ENCODE data around the gene SGMS1. TPM values are rescaled to one million over a fixed set of nuclear protein-coding genes. Genes with fewer than 3 reads are reported as not detected.

SGMS1 gene
- polyA plus RNA-seq, 1 of the 3 experiments (the other 2 are of a cell fraction) = 6.3 TPM

- Histone ChIP-seq H3K9ac (no peak overlapping the region), H3K4me3 (ENCODE audit: low read depth in 2 of 2, low read length in 1 of 2) (no peak overlapping the region), H3K36me3 (replicated peaks in 1 of 2; ENCODE audit: control insufficient read depth in 1 of 2, insufficient read depth in 2 of 2, low read length in 1 of 2) (peaks cover 0 to 6% of the 10 kb centered on the region in 2 experiments), H3K4me1 (ENCODE audit: control insufficient read depth in 1 of 2, insufficient read depth in 2 of 2, low read depth in 1 of 2, low read length in 1 of 2) (peaks cover 0 to 4% of the 10 kb centered on the region in 2 experiments; a peak in 1 of 4 replicates), H3K9me3 (no peaks in the 10 kb centered on the region), H3K4me2 (no peak overlapping the region), H3K27ac (ENCODE audit: low read depth in 2 of 2, low read length in 1 of 2) (no peak overlapping the region), H2AFZ (ENCODE audit: low read depth) (no peak overlapping the region), H3K9me2 (no peaks in the 10 kb centered on the region), H3K79me2 (ENCODE audit: insufficient read depth) (peaks cover 73% of the 10 kb centered on the region; the same call in 1 of the 2 replicates), H3F3A (replicated peaks; ENCODE audit: insufficient read depth) (no peaks in the 10 kb centered on the region), H4K20me1 (ENCODE audit: insufficient read depth) (no peaks in the 10 kb centered on the region), H3K27me3 (ENCODE audit: insufficient read depth) (no peaks in the 10 kb centered on the region)
- no peak for DNase-seq
- ChIA-PET CTCF (interaction anchor here (1.2 kb wide), 1 partner anchor 15 kb away, joined by 3 read pairs; no protein-coding TSS in a partner anchor), POLR2A (no interaction called here)
- TF ChIP-seq CHD2 (IDR thresholded peaks at IDR 0.05; ENCODE audit: low read length, partially characterized antibody) = no peak
- TF ChIP-seq, protein P1, sequence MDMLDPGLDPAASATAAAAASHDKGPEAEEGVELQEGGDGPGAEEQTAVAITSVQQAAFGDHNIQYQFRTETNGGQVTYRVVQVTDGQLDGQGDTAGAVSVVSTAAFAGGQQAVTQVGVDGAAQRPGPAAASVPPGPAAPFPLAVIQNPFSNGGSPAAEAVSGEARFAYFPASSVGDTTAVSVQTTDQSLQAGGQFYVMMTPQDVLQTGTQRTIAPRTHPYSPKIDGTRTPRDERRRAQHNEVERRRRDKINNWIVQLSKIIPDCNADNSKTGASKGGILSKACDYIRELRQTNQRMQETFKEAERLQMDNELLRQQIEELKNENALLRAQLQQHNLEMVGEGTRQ (IDR thresholded peaks at IDR 0.05; ENCODE audit: borderline replicate concordance, low read depth, low read length) = no peak
- TF ChIP-seq SMC3 (IDR thresholded peaks at IDR 0.05; ENCODE audit: low read depth, low read length) = no peak
- no peak for TF ChIP-seq TCF12 (IDR thresholded peaks at IDR 0.05)
- TF ChIP-seq TEAD4 (IDR thresholded peaks at IDR 0.05; ENCODE audit: borderline replicate concordance, insufficient read depth) = no peak
- no peak for TF ChIP-seq EZH2phosphoT487 (IDR thresholded peaks at IDR 0.05; ENCODE audit: borderline replicate concordance, low read depth)
- WGBS (ENCODE audit: low lambda C conversion rate) = 100% methylated on average over 2 of the region's 2 CpGs
Measured at GRCh38 chr10:50406457-50407070, 217.2 kb downstream of the SGMS1 start.

DNA sequence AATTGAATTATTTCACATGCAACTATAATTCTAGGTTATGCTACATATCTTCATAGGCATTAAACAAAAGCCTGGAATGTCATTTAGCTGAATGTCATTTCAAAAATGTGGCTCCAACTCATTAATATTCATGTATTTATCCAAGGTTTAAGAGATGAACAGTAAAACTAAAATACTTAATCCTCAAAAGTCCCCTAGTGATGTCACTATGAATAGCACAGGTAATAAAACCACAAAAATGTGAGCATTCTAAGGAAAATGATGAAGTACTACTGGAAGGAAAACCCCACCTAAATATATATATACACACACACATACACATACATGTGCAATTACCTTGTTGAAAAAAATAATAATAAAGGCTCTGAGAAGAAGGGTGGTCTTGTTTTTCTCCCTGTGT is 218.0 kb downstream of the SGMS1 start:
- H3K36me3 ChIP-seq (replicated peaks in 1 of 2; ENCODE audit: control insufficient read depth in 1 of 2, insufficient read depth in 2 of 2, low read length in 1 of 2) = peaks cover 0 to 6% of the 10 kb centered on the region in 2 experiments
- no peaks in the 10 kb centered on the region for H3K27me3 ChIP-seq (ENCODE audit: insufficient read depth)
- H3K27ac ChIP-seq (ENCODE audit: low read depth in 2 of 2, low read length in 1 of 2) = no peak overlapping the region
- H4K20me1 ChIP-seq (ENCODE audit: insufficient read depth) = no peaks in the 10 kb centered on the region
- DNase-seq = no peak
- CTCF ChIA-PET = interaction anchor here (1.2 kb wide), 1 partner anchor 16 kb away, joined by 3 read pairs; no protein-coding TSS in a partner anchor
- TF ChIP-seq YY1 (IDR thresholded peaks at IDR 0.05; ENCODE audit: low read depth) = no peak
- TF ChIP-seq EZH2phosphoT487 (IDR thresholded peaks at IDR 0.05; ENCODE audit: borderline replicate concordance, low read depth) = no peak
- TF ChIP-seq, protein P1 (IDR thresholded peaks at IDR 0.05; ENCODE audit: borderline replicate concordance, low read depth, low read length) = no peak
- TF ChIP-seq GATA2 (CRISPR knock-in tag; IDR thresholded peaks at IDR 0.05) = no peak
- TF ChIP-seq GABPA (IDR thresholded peaks at IDR 0.05; ENCODE audit: low read depth) = no peak
- TF ChIP-seq, protein P2, sequence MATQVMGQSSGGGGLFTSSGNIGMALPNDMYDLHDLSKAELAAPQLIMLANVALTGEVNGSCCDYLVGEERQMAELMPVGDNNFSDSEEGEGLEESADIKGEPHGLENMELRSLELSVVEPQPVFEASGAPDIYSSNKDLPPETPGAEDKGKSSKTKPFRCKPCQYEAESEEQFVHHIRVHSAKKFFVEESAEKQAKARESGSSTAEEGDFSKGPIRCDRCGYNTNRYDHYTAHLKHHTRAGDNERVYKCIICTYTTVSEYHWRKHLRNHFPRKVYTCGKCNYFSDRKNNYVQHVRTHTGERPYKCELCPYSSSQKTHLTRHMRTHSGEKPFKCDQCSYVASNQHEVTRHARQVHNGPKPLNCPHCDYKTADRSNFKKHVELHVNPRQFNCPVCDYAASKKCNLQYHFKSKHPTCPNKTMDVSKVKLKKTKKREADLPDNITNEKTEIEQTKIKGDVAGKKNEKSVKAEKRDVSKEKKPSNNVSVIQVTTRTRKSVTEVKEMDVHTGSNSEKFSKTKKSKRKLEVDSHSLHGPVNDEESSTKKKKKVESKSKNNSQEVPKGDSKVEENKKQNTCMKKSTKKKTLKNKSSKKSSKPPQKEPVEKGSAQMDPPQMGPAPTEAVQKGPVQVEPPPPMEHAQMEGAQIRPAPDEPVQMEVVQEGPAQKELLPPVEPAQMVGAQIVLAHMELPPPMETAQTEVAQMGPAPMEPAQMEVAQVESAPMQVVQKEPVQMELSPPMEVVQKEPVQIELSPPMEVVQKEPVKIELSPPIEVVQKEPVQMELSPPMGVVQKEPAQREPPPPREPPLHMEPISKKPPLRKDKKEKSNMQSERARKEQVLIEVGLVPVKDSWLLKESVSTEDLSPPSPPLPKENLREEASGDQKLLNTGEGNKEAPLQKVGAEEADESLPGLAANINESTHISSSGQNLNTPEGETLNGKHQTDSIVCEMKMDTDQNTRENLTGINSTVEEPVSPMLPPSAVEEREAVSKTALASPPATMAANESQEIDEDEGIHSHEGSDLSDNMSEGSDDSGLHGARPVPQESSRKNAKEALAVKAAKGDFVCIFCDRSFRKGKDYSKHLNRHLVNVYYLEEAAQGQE (IDR thresholded peaks at IDR 0.05; ENCODE audit: low read depth, low read length) = no peak
- no peak for TF ChIP-seq MXI1 (IDR thresholded peaks at IDR 0.05; ENCODE audit: low read depth, low read length)
- H3K9ac ChIP-seq = no peak overlapping the region
- no peak overlapping the region for H2AFZ ChIP-seq (ENCODE audit: low read depth)
- no peak overlapping the region for H3K4me3 ChIP-seq (ENCODE audit: low read depth in 2 of 2, low read length in 1 of 2)
- no peaks in the 10 kb centered on the region; a peak in 1 of 4 replicates for H3K4me1 ChIP-seq (ENCODE audit: control insufficient read depth in 1 of 2, insufficient read depth in 2 of 2, low read depth in 1 of 2, low read length in 1 of 2)
- POLR2A ChIA-PET = no interaction called here
- H3K9me2 ChIP-seq = no peaks in the 10 kb centered on the region
- no peaks in the 10 kb centered on the region for H3F3A ChIP-seq (replicated peaks; ENCODE audit: insufficient read depth)
- H3K9me3 ChIP-seq = no peaks in the 10 kb centered on the region
- peaks cover 79% of the 10 kb centered on the region for H3K79me2 ChIP-seq (ENCODE audit: insufficient read depth)
- H3K4me2 ChIP-seq = no peak overlapping the region
